SK-N-SH treated with all-trans-retinoic acid at 6 μM for 48 hours (cell line): Measurements from ENCODE around the gene MKX.

ENCODE experiments used
- ESRRG ChIP-seq: fragments of 250-450 bp; sonication (Bioruptor Pico); IDR thresholded peaks from 2 replicates; pipeline ENCODE4 v1.6.1; 2021; ENCODE audit warnings: mild to moderate bottlenecking
- ZC3H10 ChIP-seq: fragments of 250-450 bp; sonication (Bioruptor Pico); IDR thresholded peaks from 2 replicates; pipeline ENCODE4 v1.5.1; 2021; ENCODE audit warnings: mild to moderate bottlenecking, moderate library complexity
- ZFP3 ChIP-seq: fragments of 250-450 bp; sonication (Bioruptor Pico); IDR thresholded peaks from 2 replicates; pipeline ENCODE4 v1.5.0; 2020; ENCODE audit warnings: mild to moderate bottlenecking, moderate library complexity
- ZFP30 ChIP-seq: fragments of 450-650 bp; formaldehyde crosslinking; IDR thresholded peaks from 2 replicates; pipeline ENCODE4 v1.5.0; 2022; ENCODE audit warnings: mild to moderate bottlenecking, moderate library complexity
- ZNF565 ChIP-seq: fragments of 450-650 bp; formaldehyde crosslinking; conservative IDR thresholded peaks from 2 replicates; pipeline ENCODE4 v1.5.0; 2020; ENCODE audit warnings: low read depth, mild to moderate bottlenecking, moderate library complexity
- ZNF8 ChIP-seq: fragments of 450-650 bp; formaldehyde crosslinking; IDR thresholded peaks from 2 replicates; pipeline ENCODE4 v1.5.0; 2020; ENCODE audit warnings: mild to moderate bottlenecking, moderate library complexity
- TF ChIP-seq, protein P1 (sequence below): fragments of 250-450 bp; sonication (Bioruptor Pico); IDR thresholded peaks from 2 replicates; pipeline ENCODE4 v1.8.0; 2020; ENCODE audit warnings: mild to moderate bottlenecking, moderate library complexity, borderline replicate concordance
- TF ChIP-seq, protein P2 (sequence below): fragments of 250-450 bp; sonication (Bioruptor Pico); IDR thresholded peaks from 2 replicates; pipeline ENCODE4 v1.5.0; 2020; ENCODE audit warnings: mild to moderate bottlenecking, moderate library complexity

DNA sequence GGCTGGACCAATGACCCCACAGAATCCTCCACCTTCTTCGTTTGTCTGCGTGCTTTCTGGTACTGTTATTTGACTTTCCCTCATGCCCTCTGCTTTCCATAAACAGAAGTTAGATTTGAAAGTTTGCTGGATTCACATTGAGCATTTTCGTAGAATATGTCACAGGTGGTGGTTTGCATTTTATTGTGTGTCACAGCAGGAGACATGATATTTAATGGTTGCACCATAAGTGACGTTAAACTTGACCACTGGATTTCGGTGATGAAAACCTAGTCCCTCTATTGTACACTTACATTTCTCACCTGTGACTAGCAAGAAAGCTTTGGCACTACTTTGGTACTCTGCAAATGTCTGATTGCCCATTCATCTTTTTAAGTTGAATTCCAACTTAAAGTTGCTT is 15.2 kb upstream of the MKX start:
- TF ChIP-seq, protein P1, sequence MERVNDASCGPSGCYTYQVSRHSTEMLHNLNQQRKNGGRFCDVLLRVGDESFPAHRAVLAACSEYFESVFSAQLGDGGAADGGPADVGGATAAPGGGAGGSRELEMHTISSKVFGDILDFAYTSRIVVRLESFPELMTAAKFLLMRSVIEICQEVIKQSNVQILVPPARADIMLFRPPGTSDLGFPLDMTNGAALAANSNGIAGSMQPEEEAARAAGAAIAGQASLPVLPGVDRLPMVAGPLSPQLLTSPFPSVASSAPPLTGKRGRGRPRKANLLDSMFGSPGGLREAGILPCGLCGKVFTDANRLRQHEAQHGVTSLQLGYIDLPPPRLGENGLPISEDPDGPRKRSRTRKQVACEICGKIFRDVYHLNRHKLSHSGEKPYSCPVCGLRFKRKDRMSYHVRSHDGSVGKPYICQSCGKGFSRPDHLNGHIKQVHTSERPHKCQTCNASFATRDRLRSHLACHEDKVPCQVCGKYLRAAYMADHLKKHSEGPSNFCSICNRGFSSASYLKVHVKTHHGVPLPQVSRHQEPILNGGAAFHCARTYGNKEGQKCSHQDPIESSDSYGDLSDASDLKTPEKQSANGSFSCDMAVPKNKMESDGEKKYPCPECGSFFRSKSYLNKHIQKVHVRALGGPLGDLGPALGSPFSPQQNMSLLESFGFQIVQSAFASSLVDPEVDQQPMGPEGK = no peak
- TF ChIP-seq, protein P2, sequence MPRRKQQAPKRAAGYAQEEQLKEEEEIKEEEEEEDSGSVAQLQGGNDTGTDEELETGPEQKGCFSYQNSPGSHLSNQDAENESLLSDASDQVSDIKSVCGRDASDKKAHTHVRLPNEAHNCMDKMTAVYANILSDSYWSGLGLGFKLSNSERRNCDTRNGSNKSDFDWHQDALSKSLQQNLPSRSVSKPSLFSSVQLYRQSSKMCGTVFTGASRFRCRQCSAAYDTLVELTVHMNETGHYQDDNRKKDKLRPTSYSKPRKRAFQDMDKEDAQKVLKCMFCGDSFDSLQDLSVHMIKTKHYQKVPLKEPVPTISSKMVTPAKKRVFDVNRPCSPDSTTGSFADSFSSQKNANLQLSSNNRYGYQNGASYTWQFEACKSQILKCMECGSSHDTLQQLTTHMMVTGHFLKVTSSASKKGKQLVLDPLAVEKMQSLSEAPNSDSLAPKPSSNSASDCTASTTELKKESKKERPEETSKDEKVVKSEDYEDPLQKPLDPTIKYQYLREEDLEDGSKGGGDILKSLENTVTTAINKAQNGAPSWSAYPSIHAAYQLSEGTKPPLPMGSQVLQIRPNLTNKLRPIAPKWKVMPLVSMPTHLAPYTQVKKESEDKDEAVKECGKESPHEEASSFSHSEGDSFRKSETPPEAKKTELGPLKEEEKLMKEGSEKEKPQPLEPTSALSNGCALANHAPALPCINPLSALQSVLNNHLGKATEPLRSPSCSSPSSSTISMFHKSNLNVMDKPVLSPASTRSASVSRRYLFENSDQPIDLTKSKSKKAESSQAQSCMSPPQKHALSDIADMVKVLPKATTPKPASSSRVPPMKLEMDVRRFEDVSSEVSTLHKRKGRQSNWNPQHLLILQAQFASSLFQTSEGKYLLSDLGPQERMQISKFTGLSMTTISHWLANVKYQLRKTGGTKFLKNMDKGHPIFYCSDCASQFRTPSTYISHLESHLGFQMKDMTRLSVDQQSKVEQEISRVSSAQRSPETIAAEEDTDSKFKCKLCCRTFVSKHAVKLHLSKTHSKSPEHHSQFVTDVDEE (CRISPR knock-in tag) = no peak
- TF ChIP-seq ZFP3 = no peak
- no peak for TF ChIP-seq ZFP30
- TF ChIP-seq ZNF565 (CRISPR knock-in tag) = no peak
- TF ChIP-seq ZC3H10 (CRISPR knock-in tag) = no peak
- no peak for TF ChIP-seq ESRRG (CRISPR knock-in tag)
- TF ChIP-seq ZNF8 (CRISPR knock-in tag) = no peak
